GM19328 (cell line): ENCODE measurements around the gene PVR.
"Not testable (repeated sequence)": the region's sequence is repeated elsewhere in the genome, so short reads cannot be mapped to it uniquely, and the experiment has no call there.

Experiments
- ATAC-seq: cut with Tn5 transposase; IDR thresholded peaks from one replicate; pipeline ENCODE4 v1.9.1; 2021; ENCODE audit warnings: mild to moderate bottlenecking, moderate library complexity; ENCODE audit not compliant: unreplicated experiment

Gene PVR

GRCh38 chr19:44618640-44619357 is 24.9 kb upstream of the PVR start:
- ATAC-seq = no peak

GRCh38 chr19:44620667-44621066 is 23.0 kb upstream of the PVR start:
- no peak for ATAC-seq

DNA sequence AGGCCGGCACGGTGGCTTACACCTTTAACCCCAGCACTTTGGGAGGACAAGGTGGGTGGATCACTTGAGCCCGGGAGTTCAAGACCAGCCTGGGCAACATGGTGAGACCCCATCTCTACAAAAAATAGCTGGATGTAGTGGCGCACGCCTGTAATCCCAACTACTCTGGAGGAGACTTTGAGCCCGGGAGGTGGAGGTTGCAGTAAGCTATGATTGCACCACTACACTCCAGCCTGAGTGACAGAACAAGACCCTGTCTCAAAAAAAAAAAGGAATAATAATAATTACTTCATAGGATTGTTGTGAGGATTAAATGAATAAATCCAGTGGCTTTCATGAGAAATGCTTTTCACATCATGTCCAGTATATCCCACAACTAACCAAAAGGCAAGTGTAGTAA is 22.3 kb upstream of the PVR start:
- ATAC-seq = no peak

DNA sequence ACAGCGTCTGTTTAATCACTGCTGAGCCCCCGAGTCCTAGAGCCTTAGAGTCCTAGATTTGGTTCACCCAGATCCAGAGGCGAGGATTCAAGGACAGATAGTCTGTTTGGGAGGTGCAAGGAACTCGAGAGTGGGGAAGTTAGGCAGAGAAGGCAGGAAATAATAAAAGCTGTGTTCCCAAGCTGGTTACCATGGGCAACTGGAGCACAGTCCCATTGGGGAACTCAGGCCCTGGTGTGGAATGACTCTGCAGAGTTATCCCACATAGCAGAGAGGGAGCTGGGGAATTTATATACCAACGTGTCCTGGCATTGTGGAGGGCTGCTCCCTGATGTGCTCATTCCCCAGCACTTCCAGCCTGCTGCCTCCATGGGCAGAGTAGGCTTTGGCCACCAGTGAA is 20.6 kb upstream of the PVR start:
- no peak for ATAC-seq

DNA sequence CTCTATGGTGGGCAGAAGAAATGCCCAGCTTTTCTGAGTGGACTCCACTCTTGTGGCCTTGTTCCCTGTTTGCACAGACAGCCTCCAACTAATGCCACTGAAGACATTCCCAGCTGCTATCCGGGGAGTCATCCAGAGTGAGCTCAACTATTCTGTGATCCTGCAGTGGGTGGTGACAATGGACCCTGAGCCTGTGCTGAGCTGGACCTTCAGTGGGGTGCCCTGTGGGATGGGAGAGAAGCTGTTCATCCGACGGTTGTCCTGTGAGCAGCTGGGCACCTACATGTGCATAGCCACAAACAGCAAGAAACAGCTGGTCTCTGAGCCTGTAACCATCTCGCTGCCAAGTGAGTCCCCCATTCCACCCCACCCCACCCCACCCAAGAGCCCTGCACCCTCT is 20.1 kb upstream of the PVR start:
- ATAC-seq = no peak

- ATAC-seq = no peak
Observed at GRCh38 chr19:44624840-44625354, 18.8 kb upstream of the PVR start.

DNA sequence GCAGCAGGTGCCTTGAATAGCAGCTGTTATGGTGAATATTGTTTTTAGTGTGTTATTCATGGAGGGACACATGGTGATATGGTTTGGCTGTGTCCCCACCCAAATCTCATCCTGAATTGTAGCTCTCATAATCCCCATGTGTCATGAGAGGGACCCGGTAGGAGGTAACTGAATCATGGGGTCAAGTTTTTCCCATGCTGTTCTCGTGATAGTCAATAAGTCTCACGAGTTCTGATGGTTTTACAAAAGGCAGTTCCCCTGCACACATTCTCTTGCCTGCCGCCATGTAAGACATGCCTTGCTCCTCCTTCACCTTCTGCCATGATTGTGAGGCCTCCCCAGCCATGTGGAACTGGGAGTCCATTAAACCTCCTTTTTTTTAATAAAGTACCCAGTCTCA is 18.1 kb upstream of the PVR start:
- ATAC-seq = not testable (repeated sequence)

DNA sequence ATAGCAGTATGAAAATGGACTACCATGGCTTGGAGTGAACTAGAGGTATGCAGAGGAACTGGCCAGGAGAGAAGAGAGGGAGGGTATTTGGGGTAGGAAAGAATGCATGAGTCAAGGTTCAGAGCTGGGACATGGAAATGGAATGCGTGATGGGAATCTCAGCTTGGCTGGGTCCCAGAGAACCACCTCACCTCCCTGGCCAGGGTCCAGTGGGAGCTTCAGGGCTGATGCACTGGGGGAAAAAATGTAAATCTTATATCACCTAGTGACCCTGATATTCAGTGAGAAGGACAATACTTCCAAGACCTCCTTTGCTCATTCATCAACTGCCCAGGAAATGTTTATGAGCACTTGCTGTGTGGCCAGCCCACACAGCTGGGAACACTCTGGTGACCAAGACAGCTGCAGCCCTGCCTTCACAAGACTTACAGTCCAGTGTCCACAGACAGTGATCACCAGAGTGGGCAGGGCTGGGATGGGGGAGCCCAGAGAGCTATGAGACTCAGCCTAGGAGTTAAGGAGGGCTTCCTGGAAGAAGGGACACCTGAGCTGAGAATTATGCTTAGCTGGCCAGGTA is 17.6 kb upstream of the PVR start:
- no peak for ATAC-seq

DNA sequence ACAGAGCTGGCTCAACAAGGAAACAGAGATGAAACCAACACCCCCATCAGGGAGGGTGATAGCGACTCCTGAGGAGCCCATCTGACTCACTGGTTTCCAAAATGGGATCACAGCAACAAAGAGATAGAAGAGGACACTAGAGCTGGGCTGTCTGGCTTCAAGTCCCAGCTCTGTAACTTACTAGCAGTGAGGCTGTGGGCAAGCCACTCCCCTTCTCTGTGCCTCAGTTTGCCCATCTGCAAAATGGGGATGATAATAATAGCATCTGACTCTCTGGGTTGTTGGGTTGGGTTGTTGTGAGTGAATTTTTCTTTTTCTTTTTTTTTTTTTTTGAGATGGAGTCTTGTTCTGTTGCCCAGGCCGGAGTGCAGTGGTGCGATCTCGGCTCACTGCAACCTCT is 16.1 kb upstream of the PVR start:
- ATAC-seq = no peak

- ATAC-seq = no peak
Observed at GRCh38 chr19:44628793-44629192, 14.9 kb upstream of the PVR start.

GRCh38 chr19:44631611-44632010 is 12.1 kb upstream of the PVR start:
- not testable (repeated sequence) for ATAC-seq

DNA sequence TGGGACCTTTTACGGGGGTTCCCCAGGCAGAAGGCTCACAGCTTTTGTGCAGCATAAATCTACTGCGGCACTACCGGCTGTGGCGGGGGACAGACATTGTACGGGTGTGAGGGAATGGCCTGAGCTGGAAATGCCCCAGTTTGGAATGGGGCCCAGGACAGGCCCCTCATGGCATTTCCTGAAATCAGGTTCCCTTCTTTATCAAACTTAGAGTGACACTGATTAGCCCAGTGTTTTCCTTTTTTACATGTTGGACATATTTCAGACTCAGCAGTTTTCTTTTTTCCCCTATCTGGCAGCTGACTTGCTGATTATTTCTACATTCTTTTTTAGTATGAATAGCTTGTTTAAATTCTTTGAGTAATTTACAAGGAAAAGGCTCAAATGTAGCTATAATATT is 9.7 kb upstream of the PVR start:
- not testable (repeated sequence) for ATAC-seq

DNA sequence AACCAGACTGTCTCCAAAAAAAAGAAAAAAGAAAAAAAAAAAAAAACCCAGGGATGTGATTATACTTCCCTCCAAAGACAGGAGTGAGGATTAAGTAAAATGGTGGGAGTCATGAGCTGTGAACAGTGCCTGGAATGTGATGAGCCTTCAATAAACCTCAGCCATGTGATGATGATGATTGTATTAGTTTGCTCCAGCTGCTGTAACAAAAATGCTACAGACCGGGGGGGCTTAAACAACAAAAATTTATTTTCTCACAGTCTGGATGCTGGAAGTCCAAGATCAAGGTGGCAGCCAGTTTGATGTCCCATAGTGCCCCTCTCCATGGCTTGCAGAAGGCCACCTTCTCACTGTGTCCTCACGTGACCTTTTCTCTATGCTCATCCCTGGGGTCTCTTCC is 8.9 kb upstream of the PVR start:
- ATAC-seq = no peak

DNA sequence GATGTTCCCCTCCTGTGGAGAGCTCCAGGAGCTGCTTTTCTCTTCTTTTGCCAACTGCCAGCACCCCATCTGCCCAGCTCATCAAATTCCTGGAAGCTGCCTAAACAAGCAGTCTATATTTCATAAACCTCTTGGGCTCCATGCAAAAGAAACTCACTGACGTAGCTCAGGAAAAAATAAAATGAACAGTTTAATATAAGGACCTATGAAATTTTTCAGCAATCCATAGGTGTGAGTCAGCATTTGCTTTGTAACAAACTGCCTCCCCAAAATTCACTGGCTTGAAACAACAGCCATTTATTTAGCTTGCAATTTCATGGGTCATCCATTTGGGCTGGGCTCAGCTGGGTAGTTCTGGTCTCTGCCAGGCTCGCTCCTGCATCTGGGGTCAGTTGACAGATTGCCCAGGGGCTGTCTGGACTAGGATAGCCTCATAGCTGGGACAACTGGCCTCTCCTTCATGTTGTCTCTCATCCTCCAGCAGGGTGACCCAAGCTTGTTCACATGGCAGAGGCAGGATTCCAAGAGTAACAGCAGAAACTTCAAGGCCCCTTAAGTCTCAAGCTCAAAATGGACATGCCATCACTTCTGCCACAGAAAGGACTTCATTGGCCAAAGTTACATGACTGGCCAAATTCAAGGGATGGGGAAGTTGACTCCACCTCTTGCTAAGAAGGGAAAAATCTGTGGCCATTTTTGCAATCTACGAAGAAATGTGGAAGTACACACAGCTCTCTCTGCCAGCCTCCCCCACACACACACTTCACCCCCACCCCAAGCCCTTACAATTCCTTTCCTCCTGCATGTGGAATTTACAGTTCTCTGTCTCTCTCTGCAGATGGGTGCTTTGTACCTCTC is 7.9 kb upstream of the PVR start:
- no peak for ATAC-seq

DNA sequence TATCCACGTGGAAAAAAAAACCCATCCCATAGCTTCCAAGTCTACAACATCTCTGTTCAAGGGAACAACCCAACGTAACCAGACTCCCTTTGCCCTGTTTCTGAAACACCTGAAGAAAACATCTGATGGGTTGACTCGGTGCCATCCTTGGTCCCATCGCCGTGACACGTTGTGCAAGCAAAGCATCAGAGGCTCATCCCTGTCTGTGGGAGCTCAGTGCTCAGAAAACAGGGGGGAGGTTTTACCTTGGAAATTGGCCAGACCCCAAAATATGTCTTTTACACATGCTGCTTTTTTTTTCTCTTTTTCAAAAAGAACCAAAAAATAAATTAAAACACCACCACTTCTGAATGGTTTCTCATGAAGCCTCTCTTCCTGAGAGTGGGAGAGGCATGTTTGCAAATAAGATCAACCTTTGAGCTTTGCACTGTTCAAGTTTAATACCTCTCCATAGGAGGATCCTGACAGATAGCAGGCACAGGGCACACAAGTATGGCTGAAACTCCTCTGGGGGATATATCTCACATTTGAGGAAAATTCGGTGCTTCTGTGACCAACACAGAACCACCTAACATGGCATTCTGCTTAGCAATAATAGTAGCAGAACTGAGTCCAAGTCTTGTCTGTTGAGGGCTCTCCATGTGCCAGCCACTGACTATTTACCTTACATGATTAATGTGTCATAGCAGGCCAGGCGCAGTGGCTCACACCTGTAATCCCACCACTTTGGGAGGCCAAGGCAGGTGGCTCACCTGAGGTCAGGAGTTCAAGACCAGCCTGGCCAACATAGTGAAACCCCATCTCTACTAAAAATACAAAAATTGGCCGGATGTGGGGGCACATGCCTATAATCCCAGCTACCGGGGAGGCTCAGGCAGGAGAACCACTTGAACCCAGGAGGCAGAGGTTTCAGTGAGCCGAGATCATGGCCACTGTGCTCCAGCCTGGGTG is 7.0 kb upstream of the PVR start:
- no peak for ATAC-seq

GRCh38 chr19:44637390-44637764 is 6.3 kb upstream of the PVR start:
- ATAC-seq = no peak

DNA sequence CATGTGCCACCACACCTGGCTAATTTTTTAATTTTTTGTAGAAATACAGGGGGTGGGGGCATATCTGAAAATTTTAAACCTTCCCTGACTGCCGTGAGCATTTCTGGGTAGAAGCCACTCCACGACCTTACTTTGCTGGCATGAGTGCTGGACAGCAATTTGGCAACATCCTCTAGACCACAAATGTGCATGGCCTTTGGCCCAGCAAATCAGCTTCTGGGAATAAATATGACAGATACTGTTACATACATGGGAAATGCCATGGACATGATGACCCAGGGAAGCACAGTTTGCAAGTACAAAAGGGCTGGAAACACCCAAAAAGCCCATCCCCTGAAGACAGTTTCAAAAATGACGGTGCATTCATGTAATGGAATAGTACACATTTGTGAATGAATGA is 3.2 kb upstream of the PVR start:
- ATAC-seq = no peak

DNA sequence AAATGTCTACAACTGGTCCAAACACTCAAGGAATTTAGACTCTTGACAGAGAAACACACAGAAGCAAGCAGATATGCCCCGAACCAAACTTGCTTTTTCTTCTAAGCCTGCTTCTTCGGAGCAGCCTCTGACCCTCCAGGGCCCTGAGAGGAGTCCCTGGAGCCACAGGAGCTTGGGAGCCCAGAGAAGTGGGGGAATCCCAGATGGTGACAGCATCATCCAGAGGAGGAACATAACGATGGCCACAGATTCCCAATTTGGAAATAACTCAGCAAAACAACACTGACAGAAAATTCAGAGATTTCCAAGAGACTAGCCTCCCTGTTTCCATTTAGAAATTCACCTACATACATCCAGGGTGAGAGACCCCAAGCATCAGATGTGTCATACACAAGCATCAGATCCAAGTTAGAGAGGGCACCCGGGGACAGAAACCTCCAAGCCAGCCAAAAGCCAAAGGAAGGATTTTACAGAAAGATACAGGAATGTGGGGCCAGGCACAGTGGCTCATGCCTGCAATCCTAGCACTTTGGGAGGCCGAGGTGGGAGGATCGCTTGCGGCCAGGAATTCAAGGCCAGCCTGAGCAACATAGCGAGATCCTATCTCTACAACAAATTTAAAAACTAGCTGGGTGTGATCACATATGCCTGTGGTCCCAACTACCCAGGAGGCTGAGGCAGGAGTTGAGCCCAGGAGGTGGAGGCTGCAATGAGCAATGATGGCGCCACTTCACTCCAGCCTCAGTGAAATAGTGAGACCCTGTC is 2.0 kb upstream of the PVR start:
- ATAC-seq = no peak

DNA sequence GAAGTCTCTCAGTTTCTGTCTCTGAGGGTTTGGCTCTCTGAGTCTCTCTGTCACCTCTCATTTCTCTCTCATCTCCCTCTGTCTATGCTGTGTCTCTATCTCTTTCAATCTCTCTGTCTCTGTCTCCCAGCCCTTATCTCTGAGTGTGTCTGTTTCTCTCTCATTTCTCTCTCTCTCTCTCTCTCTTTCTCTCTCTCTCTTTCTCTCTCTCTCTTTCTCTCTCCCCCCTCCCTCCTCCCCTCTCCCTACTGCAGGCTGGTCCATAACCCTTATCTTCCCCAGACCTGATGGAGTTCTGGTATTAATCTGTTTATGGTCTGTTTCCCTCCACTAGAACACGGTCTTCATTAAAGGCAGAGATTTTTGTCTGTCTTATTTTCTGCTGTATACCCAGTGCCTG is 1.3 kb upstream of the PVR start:
- no peak for ATAC-seq

- no peak for ATAC-seq
Observed at GRCh38 chr19:44644402-44645016, 799 bp downstream of the PVR start.
